K562 (cell line): ENCODE measurements around the gene CLDN14. TPM values are rescaled to one million over a fixed set of nuclear protein-coding genes. Genes with fewer than 3 reads are reported as not detected.

Experiments
- ATAC-seq: fragments of 200-7000 bp; cut with Tn5 transposase; 3 replicates; pipeline ENCODE4 v1.9.1; 2020; ENCODE audit warnings: moderate library complexity
- BruUV-seq: library from RNA; stranded (reverse); fragments of 400-500 nt; replicated peaks from 2 replicates; lab custom pipeline; 2021; lab: Mats Ljungman, UMichigan
- CTCF ChIA-PET: fragments of 300-600 bp; formaldehyde crosslinking; extraction: SDS; loops from one replicate; lab custom pipeline; 2021; ENCODE audit warnings: low intra/inter-chr PET ratio; lab: Yijun Ruan, JAX
- POLR2A ChIA-PET: fragments of 300-600, 350-650 bp; sonication (Branson Sonifier 250); formaldehyde crosslinking; extraction: SDS; loops from one replicate; lab custom pipeline; 2021; ENCODE audit warnings: antibody characterized with exemption, inconsistent platforms; lab: Yijun Ruan, JAX
- DNase-seq, 4 experiments: peaks; one replicate each; pipeline versions ENCODE4 v3.0.0 to v3.0.0-alpha.2; 2011 to 2018; ENCODE audit warnings: low spot score in 3 of 4, mixed read lengths in 3 of 4; ENCODE audit errors: extremely low read depth in 1 of 4
- FAIRE-seq: peaks from 2 replicates; lab custom pipeline; 2011; peaks lifted over from hg19 to GRCh38; lab: Jason Lieb, UNC
- H2AFZ ChIP-seq: 2 replicates; pipeline ENCODE4 v1.6.0; 2011; ENCODE audit warnings: low read depth, low read length, control low read depth, inconsistent platforms
- H3K27ac ChIP-seq: fragments of 200-600 bp; 3 replicates; pipeline ENCODE4 v1.8.0; 2011; ENCODE audit warnings: low read depth, mild to moderate bottlenecking, control low read depth, inconsistent platforms, low read length, moderate library complexity, mixed read lengths; ENCODE audit errors: extremely low read depth
- H3K27me3 ChIP-seq, 2 experiments: fragments of 300-600 bp in 1 of 2; 2 replicates in 1 of 2; 3 replicates in 1 of 2; pipeline versions ENCODE4 v1.6.0 to v1.8.0; 2011; ENCODE audit warnings: inconsistent platforms in 2 of 2, low read length in 2 of 2, mild to moderate bottlenecking in 1 of 2, mixed read lengths in 1 of 2, moderate library complexity in 1 of 2; ENCODE audit not compliant: control insufficient read depth in 2 of 2, insufficient read depth in 2 of 2
- H3K36me3 ChIP-seq: fragments of 300-600 bp; 3 replicates; pipeline ENCODE4 v1.8.0; 2011; ENCODE audit warnings: mild to moderate bottlenecking, low read length, inconsistent platforms; ENCODE audit not compliant: control insufficient read depth, insufficient read depth
- H3K4me1 ChIP-seq, 2 experiments: fragments of 200-600 bp in 1 of 2; replicated peaks in 1 of 2; 2 replicates in 1 of 2; 3 replicates in 1 of 2; pipeline versions ENCODE4 v1.5.1 to v1.8.0; 2011; ENCODE audit warnings: inconsistent platforms in 2 of 2, low read length in 2 of 2, mild to moderate bottlenecking in 1 of 2, mixed read lengths in 1 of 2, moderate library complexity in 1 of 2; ENCODE audit not compliant: control insufficient read depth in 2 of 2, insufficient read depth in 2 of 2
- H3K4me2 ChIP-seq: 2 replicates; pipeline ENCODE4 v1.6.1; 2011; ENCODE audit warnings: low read length, control low read depth, inconsistent platforms, mixed read lengths; ENCODE audit not compliant: insufficient read depth
- H3K4me3 ChIP-seq: fragments of 200-600 bp; sonication (generic), shearing (Covaris generic); 2 replicates; pipeline ENCODE4 v1.5.1; 2016; ENCODE audit warnings: control low read depth, inconsistent platforms
- H3K79me2 ChIP-seq: fragments of 200-600 bp; 3 replicates; pipeline ENCODE4 v1.8.0; 2011; ENCODE audit warnings: low read length, inconsistent platforms; ENCODE audit not compliant: control insufficient read depth, insufficient read depth
- H3K9ac ChIP-seq, 2 experiments: 2 replicates each; pipeline versions ENCODE4 v1.6.0 to v1.6.1; 2011; ENCODE audit warnings: low read depth in 2 of 2, low read length in 2 of 2, control low read depth in 1 of 2, inconsistent platforms in 1 of 2, mild to moderate bottlenecking in 1 of 2, mixed read lengths in 1 of 2; ENCODE audit not compliant: insufficient read depth in 1 of 2
- H3K9me1 ChIP-seq: one replicate; pipeline ENCODE4 v1.6.0; 2011; ENCODE audit warnings: inconsistent platforms, mild to moderate bottlenecking, low read length, moderate library complexity; ENCODE audit not compliant: control insufficient read depth, insufficient read depth
- H3K9me3 ChIP-seq: replicated peaks from 2 replicates; pipeline ENCODE4 v1.5.1; 2011; ENCODE audit warnings: low read depth, low read length, inconsistent platforms; ENCODE audit not compliant: control insufficient read depth, insufficient read depth
- H4K20me1 ChIP-seq: replicated peaks from 2 replicates; pipeline ENCODE4 v1.6.1; 2011; ENCODE audit warnings: low read length, inconsistent platforms, mixed read lengths; ENCODE audit not compliant: control insufficient read depth, insufficient read depth
- CEBPG ChIP-seq, 3 experiments: fragments of 200-800 bp in 1 of 3; sonication (Bioruptor generic) in 1 of 3; sonication (generic) in 1 of 3; formaldehyde crosslinking in 1 of 3; IDR thresholded peaks in 2 of 3; conservative IDR thresholded peaks in 1 of 3; 2 replicates each; pipeline versions ENCODE4 v1.6.1 to v1.8.0; 2016 to 2022; ENCODE audit warnings: missing compliant biosample characterization in 2 of 3, missing genetic modification characterization in 2 of 3, mild to moderate bottlenecking in 1 of 3, missing genetic modification reagents in 1 of 3
- CUX1 ChIP-seq: fragments of 200-800 bp; sonication (Bioruptor generic); IDR thresholded peaks from 2 replicates; pipeline ENCODE4 v1.6.1; 2016; ENCODE audit warnings: missing genetic modification characterization, missing compliant biosample characterization
- E2F5 ChIP-seq: sonication (generic); formaldehyde crosslinking; IDR thresholded peaks from 2 replicates; pipeline ENCODE4 v1.8.0; 2022; ENCODE audit warnings: mild to moderate bottlenecking, missing genetic modification reagents
- KDM5B ChIP-seq: fragments of 200-600 bp; sonication (generic); IDR thresholded peaks from 2 replicates; pipeline ENCODE4 v1.6.1; 2012; ENCODE audit warnings: low read depth, mild to moderate bottlenecking, moderate library complexity, low read length, control low read depth, inconsistent platforms; ENCODE audit not compliant: insufficient replicate concordance
- NR4A1 ChIP-seq, 2 experiments: fragments of 250-450 bp in 1 of 2; fragments of 450-650 bp in 1 of 2; sonication (Bioruptor Pico) in 1 of 2; IDR thresholded peaks; 2 replicates each; pipeline versions ENCODE4 v1.4.0 to v1.6.1; 2016 to 2020; ENCODE audit warnings: mild to moderate bottlenecking in 2 of 2, missing compliant biosample characterization in 1 of 2, missing genetic modification characterization in 1 of 2, moderate library complexity in 1 of 2
- SIX5 ChIP-seq, 2 experiments: IDR thresholded peaks; 2 replicates each; pipeline ENCODE4 v1.6.1; 2011; ENCODE audit warnings: low read length in 2 of 2, borderline replicate concordance in 1 of 2, low read depth in 1 of 2, mild to moderate bottlenecking in 1 of 2, moderate library complexity in 1 of 2; ENCODE audit not compliant: insufficient read depth in 1 of 2
- TAF15 ChIP-seq: fragments of 200-400 bp; formaldehyde crosslinking; IDR thresholded peaks from 2 replicates; pipeline ENCODE4 v1.6.1; 2017; ENCODE audit warnings: mild to moderate bottlenecking, low read depth, low read length, moderate library complexity
- ZNF24 ChIP-seq: fragments of 450-650 bp; IDR thresholded peaks from 2 replicates; pipeline ENCODE4 v1.6.1; 2016
- WGBS: fragments of 100-300 bp; shearing (Covaris generic); methylation state at CpG from one replicate; pipeline ENCODE4 v1.1.6; 2016; ENCODE audit warnings: low coverage, mixed read lengths; ENCODE audit not compliant: insufficient coverage; ENCODE audit errors: missing lambda C conversion rate; 5-methylcytosine and 5-hydroxymethylcytosine counted together
- in situ Hi-C: fragments of 300-500 bp; cut with MboI; formaldehyde crosslinking; loops from 4 replicates; pipeline ENCODE4 v1.15.0; 2018; ENCODE audit warnings: inconsistent platforms, mixed read lengths
- intact Hi-C: fragments of 100-400 bp; cut with micrococcal nuclease; formaldehyde crosslinking; loops from 2 replicates; pipeline ENCODE4 v1.14.2; 2022
- polyA plus RNA-seq, 8 experiments: library from polyadenylated mRNA; depleted of rRNA in 4 of 8; stranded (reverse) in 5 of 8; unstranded in 3 of 8; fragments of >200 nt; fragmentation: Nextera tagmentation in 2 of 8; fragmentation: Illumina TruSeq in 1 of 8; extraction: Ambion mirVana in 2 of 8; extraction: Trizol in 1 of 8; gene quantifications; 2 replicates each; pipeline versions ENCODE4 v1.2.1 to v1.2.3, GENCODE V29; 2011 to 2014; ENCODE audit warnings: inconsistent platforms in 1 of 8, missing spikeins in 1 of 8
- total RNA-seq, 7 experiments: library from RNA; depleted of rRNA in 6 of 7; stranded (reverse); fragments of >200 nt in 6 of 7; fragmentation: Illumina TruSeq in 2 of 7; extraction: Trizol in 2 of 7; gene quantifications; 2 replicates each; pipeline versions ENCODE4 v1.2.1 to v1.2.3, GENCODE V29; 2011 to 2021; ENCODE audit warnings: low replicate concordance in 1 of 7

CLDN14 gene
- total and polyA plus RNA-seq, 9 of the 15 experiments (the other 6 are each of a cell fraction or from before 2014, with no cell fraction given) = not detected

- POLR2A ChIA-PET = no interaction called here
- Histone ChIP-seq H3K4me2 (no peak overlapping the region), H4K20me1 (no peaks in the 10 kb centered on the region; the same call in 1 of the 2 replicates), H3K27ac (no peak overlapping the region), H3K9me3 (no peaks in the 10 kb centered on the region), H3K79me2 (no peaks in the 10 kb centered on the region), H3K9ac (no peak overlapping the region), H3K4me1 (peaks cover 0 to under 1% of the 10 kb centered on the region in 2 experiments; a peak in 1 of 5 replicates), H3K36me3 (no peaks in the 10 kb centered on the region), H3K4me3 (no peak overlapping the region), H3K9me1 (no peaks in the 10 kb centered on the region), H3K27me3 (peaks cover 40 to 63% of the 10 kb centered on the region in 2 experiments), H2AFZ (no peak overlapping the region)
- CTCF ChIA-PET = no interaction called here
- BruUV-seq = no TSS peak
- TF ChIP-seq CEBPG (CRISPR knock-in tag; IDR thresholded peaks at IDR 0.05) = no peak
- TF ChIP-seq CEBPG (tag; conservative IDR thresholded peaks at IDR 0.05 in 1 of 2, IDR thresholded peaks at IDR 0.05 in 1 of 2) = no peak
- no peak for TF ChIP-seq ZNF24
- no peak for TF ChIP-seq CUX1 (CRISPR knock-in tag)
- no peak for TF ChIP-seq SIX5 (IDR thresholded peaks at IDR 0.05; ENCODE audit: borderline replicate concordance in 1 of 2, insufficient read depth in 1 of 2, low read depth in 1 of 2, low read length in 2 of 2)
- TF ChIP-seq E2F5 (CRISPR knock-in tag) = no peak
- TF ChIP-seq TAF15 = no peak
- no peak for TF ChIP-seq KDM5B
- TF ChIP-seq NR4A1 (CRISPR knock-in tag; IDR thresholded peaks at IDR 0.05) = no peak
- TF ChIP-seq NR4A1 (tag; IDR thresholded peaks at IDR 0.05) = no peak
- intact Hi-C loops = loop anchor here (5.0 kb wide), 1 partner anchor 51 kb away; no protein-coding TSS in a partner anchor
- DNase-seq = no peak
- FAIRE-seq = no peak
- ATAC-seq = no peak
- 0% methylated on average over 1 of the region's 1 CpG for WGBS
- in situ Hi-C loops = no loop called here
Observed at GRCh38 chr21:36473203-36473602, 6.7 kb downstream of the CLDN14 start.
